Kidney (tissue), 14 donors: ENCODE results near the gene MDFI. TPM values are rescaled to one million over a fixed set of nuclear protein-coding genes. Genes with fewer than 3 reads are reported as not detected.

ENCODE experiments used
- DNase-seq, 5 donors: peaks; one replicate each; pipeline ENCODE4 v3.0.0-alpha.2; 2013 to 2020
- FAIRE-seq: peaks from 2 replicates; lab custom pipeline; 2012; peaks lifted over from hg19 to GRCh38; lab: Jason Lieb, UNC
- H3K27ac ChIP-seq, 2 donors: one replicate each; pipeline ENCODE4 v1.7.0; 2013; ENCODE audit warnings: low read depth in 2 of 2, low read length in 2 of 2, inconsistent platforms in 1 of 2
- H3K27me3 ChIP-seq: one replicate; pipeline ENCODE4 v1.7.1; 2013; ENCODE audit warnings: low read length, inconsistent platforms; ENCODE audit not compliant: control insufficient read depth, insufficient read depth
- H3K36me3 ChIP-seq, 3 donors: one replicate each; pipeline versions ENCODE4 v1.7.0 to v1.7.1; 2013; ENCODE audit warnings: low read length in 3 of 3, control low read depth in 1 of 3, inconsistent platforms in 1 of 3; ENCODE audit not compliant: insufficient read depth in 3 of 3, control insufficient read depth in 2 of 3
- H3K4me1 ChIP-seq, 3 donors: one replicate each; pipeline versions ENCODE4 v1.7.0 to v1.7.1; 2013; ENCODE audit warnings: low read length in 3 of 3, inconsistent platforms in 1 of 3, low read depth in 1 of 3; ENCODE audit not compliant: control insufficient read depth in 2 of 3, insufficient read depth in 2 of 3
- H3K4me3 ChIP-seq, 3 donors: one replicate each; pipeline versions ENCODE4 v1.7.0 to v1.8.1; 2013; ENCODE audit warnings: low read length in 3 of 3, control low read depth in 1 of 3, inconsistent platforms in 1 of 3
- H3K9ac ChIP-seq, 3 donors: one replicate each; pipeline versions ENCODE4 v1.7.0 to v1.7.1; 2013; ENCODE audit warnings: low read length in 3 of 3, control low read depth in 1 of 3, inconsistent platforms in 1 of 3
- H3K9me3 ChIP-seq, 3 donors: one replicate each; pipeline versions ENCODE4 v1.7.0 to v1.7.1; 2013; ENCODE audit warnings: low read length in 3 of 3, control low read depth in 1 of 3, inconsistent platforms in 1 of 3; ENCODE audit not compliant: control insufficient read depth in 2 of 3, insufficient read depth in 1 of 3
- CTCF ChIP-seq: IDR thresholded peaks from 3 replicates; pipeline ENCODE4 v1.5.1; 2012; ENCODE audit warnings: mild to moderate bottlenecking, moderate library complexity, borderline replicate concordance; ENCODE audit not compliant: insufficient read depth; ENCODE audit errors: extremely low read depth
- intact Hi-C: fragments of 100-400 bp; cut with DNase I; formaldehyde crosslinking; loops from one replicate; pipeline ENCODE4 v1.11.1; 2022
- polyA plus RNA-seq: library from polyadenylated mRNA; stranded (reverse); fragments of 350-450 nt; fragmentation: Illumina TruSeq; extraction: RNeasy Lipid Tissue Mini Kit (QIAGEN cat#74804); gene quantifications from one replicate; pipeline ENCODE4 v1.2.3, GENCODE V29; 2014; ENCODE audit warnings: low read depth, low replicate concordance; ENCODE audit not compliant: insufficient read depth
- total RNA-seq: library from RNA; stranded (reverse); fragmentation: NEBNext Ultra II Directional; extraction: Animal tissue kit (Norgen Biotek cat#: 25700); gene quantifications from one replicate; pipeline ENCODE4 v1.2.1, GENCODE V29; 2021
- donor health status: control.
- donor health status: control.
- donor health status: control.
- donor health status: control.
- donor health status: control.
- donor health status: DM: yes; HTN: yes; CAD: no.
- donor health status: Normal renal cell carcinoma (clear cell type).

MDFI gene
- total and polyA plus RNA-seq, 2 donors from 2014 or later, result 2.3 to 16.9 TPM

DNA sequence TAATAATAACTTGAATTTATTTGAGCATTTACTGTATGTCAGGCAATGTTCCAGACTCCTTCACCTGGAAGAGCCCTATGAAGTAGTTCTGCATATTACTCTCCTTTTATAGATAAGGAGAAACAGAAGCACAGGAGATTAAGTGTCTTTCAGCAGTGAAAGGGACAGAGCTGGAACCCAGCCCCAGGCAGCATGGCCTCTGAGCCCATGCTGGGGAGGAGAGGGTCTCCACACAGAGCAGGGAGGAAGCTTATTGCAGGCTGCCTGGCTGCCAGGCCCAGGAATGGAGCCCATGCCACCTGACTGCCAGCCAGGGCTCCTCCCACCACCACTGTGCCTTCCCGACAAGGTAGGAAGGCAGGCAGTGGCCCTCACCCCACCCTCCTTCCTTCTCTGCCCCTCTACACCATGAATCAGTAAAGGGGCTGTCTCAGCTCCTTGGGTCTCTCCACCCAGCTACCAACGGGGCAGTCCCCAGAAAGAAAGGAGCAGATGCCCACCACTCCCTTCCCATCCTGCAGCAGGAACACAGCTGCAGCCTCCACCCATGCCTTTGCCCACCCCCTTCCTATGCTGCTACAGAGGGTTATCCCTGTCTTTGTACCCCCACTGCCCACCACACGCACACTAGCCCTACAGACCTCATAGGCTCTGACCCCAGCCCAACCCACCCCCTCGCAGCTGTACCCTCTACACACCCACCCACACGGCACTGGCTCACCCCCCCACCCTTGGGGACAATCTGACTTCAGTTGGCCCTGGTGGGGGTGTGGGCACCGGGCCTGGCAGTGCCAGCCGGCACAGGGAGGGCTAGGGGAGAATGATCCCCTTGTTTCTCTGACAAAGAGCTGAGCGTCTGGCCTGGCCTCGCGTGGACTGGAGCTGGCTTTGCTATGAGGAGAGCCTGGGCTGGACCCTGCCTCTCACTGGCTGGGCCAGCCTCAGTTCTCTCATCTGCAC lies 55.3 kb downstream of the MDFI start:
- intact Hi-C loops, result no loop called here
- Histone ChIP-seq H3K27ac (peak overlapping the region; percentile 47 to 81), H3K27me3 (no peaks in the 10 kb centered on the region), H3K4me3 (no peak overlapping the region), H3K9ac (peak overlapping the region in 1 of 3 donors; percentile 41), H3K36me3 (no peaks in the 10 kb centered on the region), H3K9me3 (no peaks in the 10 kb centered on the region), H3K4me1 (peaks cover 0 to 11% (median 6%) of the 10 kb centered on the region in 3 donors)
- TF ChIP-seq CTCF, result no peak
- FAIRE-seq (no peak), DNase-seq (peak in 1 of 5 donors; percentile 68)

DNA sequence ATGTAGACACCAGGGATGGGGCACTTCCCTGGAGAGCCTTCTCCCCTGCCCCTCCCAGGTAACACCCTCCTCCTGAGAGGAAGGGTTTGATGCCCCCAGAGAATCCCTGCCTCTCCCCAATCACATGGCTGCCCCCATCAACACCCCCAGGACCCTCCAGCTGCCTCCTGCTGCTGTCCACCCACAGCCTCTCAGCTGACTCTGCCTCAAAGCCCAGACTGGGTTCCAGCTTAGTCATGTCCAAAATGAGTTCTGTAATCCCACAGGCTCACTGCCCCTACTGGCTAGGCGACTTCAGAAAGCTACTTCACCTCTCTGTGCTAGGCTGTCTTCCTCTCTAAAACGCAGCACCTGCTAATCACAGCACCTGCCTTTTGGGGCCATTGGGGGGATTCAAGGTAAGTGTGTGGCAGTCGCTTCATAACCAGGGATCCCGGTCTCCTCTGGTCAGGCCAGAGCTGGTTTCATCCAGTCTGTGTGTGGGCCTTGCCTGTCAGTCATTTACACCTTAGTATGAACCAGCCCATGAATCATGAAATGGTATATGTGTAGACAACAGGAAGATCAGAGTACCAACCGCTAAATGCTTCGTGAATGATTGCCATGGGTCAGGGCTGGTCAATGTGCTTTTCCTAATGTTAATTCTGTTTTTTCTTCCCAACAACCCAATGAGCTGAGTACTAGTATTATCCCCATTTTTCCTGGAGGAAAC lies 56.7 kb downstream of the MDFI start:
- no peaks in the 10 kb centered on the region for H3K36me3 ChIP-seq
- FAIRE-seq (no peak), DNase-seq (peak in 1 of 5 donors; percentile 55)
- H3K9me3 ChIP-seq, result no peaks in the 10 kb centered on the region
- H3K27me3 ChIP-seq, result no peaks in the 10 kb centered on the region
- intact Hi-C loops, result no loop called here
- H3K4me3 ChIP-seq, result no peak overlapping the region
- TF ChIP-seq CTCF, result no peak
- H3K9ac ChIP-seq, result peak overlapping the region in 1 of 3 donors; percentile 12
- H3K4me1 ChIP-seq, result peaks cover 0 to 17% (median 11%) of the 10 kb centered on the region in 3 donors
- peak overlapping the region; percentile 47 to 81 for H3K27ac ChIP-seq

DNA sequence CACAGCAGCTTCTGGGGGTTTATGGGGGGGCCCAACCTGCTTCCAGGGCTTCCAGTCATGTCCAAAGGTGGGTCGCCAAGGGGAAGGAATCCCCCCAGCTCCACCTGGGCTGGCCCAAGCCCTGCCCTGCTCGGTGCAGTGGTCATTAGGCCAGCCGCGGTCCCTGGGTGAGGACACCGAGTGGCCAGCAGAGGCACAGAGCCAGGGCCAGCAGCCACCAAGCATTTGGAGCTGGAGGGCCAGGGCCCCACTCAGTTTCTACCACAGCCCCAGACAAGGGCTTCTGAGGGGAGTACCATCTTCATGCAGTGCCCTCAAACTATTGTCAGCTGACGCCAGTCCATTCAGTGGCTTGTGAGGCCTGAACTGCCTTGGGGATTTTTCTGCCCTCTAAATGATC lies 57.6 kb downstream of the MDFI start:
- TF ChIP-seq CTCF, result no peak
- H3K27me3 ChIP-seq, result no peaks in the 10 kb centered on the region
- peak in 1 of 5 donors; percentile 62 for DNase-seq
- H3K27ac ChIP-seq, result peak overlapping the region; percentile 13 to 49
- H3K9ac ChIP-seq, result peak overlapping the region in 1 of 3 donors; percentile 12
- peaks cover 0 to 17% (median 11%) of the 10 kb centered on the region in 3 donors for H3K4me1 ChIP-seq
- H3K4me3 ChIP-seq, result no peak overlapping the region
- FAIRE-seq, result no peak
- no peaks in the 10 kb centered on the region for H3K9me3 ChIP-seq
- H3K36me3 ChIP-seq, result no peaks in the 10 kb centered on the region
- intact Hi-C loops, result no loop called here
